22Rv1 (cell line): ENCODE measurements around the gene MPRIP.
A peak's percentile ranks its signal among the peaks of the same experiment; 100 is the strongest.

Experiments
- H3K27ac ChIP-seq: fragments of 450-650 bp; 2 replicates; pipeline ENCODE4 v1.5.1; 2017
- ZFX ChIP-seq: fragments of 450-650 bp; IDR thresholded peaks from 2 replicates; pipeline ENCODE4 v1.6.1; 2017; ENCODE audit warnings: antibody characterized with exemption, borderline replicate concordance
- TF ChIP-seq, protein P1 (sequence below): fragments of 450-650 bp; IDR thresholded peaks from 2 replicates; pipeline ENCODE4 v1.5.1; 2017; ENCODE audit warnings: mild to moderate bottlenecking

MPRIP gene

GRCh38 chr17:17224137-17224536, 181.9 kb downstream of the MPRIP start:
- no peak overlapping the region for H3K27ac ChIP-seq

GRCh38 chr17:17225901-17226300, 183.6 kb downstream of the MPRIP start:
- TF ChIP-seq, protein P1, sequence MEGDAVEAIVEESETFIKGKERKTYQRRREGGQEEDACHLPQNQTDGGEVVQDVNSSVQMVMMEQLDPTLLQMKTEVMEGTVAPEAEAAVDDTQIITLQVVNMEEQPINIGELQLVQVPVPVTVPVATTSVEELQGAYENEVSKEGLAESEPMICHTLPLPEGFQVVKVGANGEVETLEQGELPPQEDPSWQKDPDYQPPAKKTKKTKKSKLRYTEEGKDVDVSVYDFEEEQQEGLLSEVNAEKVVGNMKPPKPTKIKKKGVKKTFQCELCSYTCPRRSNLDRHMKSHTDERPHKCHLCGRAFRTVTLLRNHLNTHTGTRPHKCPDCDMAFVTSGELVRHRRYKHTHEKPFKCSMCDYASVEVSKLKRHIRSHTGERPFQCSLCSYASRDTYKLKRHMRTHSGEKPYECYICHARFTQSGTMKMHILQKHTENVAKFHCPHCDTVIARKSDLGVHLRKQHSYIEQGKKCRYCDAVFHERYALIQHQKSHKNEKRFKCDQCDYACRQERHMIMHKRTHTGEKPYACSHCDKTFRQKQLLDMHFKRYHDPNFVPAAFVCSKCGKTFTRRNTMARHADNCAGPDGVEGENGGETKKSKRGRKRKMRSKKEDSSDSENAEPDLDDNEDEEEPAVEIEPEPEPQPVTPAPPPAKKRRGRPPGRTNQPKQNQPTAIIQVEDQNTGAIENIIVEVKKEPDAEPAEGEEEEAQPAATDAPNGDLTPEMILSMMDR: no peak
- TF ChIP-seq ZFX: no peak
- no peak overlapping the region for H3K27ac ChIP-seq

More at GRCh38 chr17:17224137-17224536, 181.9 kb downstream of the MPRIP start:
- TF ChIP-seq, protein P1: no peak

GRCh38 chr17:17226451-17227265, 184.4 kb downstream of the MPRIP start:
- no peak overlapping the region for H3K27ac ChIP-seq
- TF ChIP-seq, protein P1: no peak
- TF ChIP-seq ZFX: no peak

- TF ChIP-seq, protein P1: no peak
- no peak for TF ChIP-seq ZFX
- peak overlapping the region; percentile 69 for H3K27ac ChIP-seq
Measured at GRCh38 chr17:17227608-17228520, 185.6 kb downstream of the MPRIP start.

GRCh38 chr17:17228521-17229279, 186.4 kb downstream of the MPRIP start:
- peak overlapping the region; percentile 69 for H3K27ac ChIP-seq
- TF ChIP-seq, protein P1: no peak
- TF ChIP-seq ZFX: no peak

DNA sequence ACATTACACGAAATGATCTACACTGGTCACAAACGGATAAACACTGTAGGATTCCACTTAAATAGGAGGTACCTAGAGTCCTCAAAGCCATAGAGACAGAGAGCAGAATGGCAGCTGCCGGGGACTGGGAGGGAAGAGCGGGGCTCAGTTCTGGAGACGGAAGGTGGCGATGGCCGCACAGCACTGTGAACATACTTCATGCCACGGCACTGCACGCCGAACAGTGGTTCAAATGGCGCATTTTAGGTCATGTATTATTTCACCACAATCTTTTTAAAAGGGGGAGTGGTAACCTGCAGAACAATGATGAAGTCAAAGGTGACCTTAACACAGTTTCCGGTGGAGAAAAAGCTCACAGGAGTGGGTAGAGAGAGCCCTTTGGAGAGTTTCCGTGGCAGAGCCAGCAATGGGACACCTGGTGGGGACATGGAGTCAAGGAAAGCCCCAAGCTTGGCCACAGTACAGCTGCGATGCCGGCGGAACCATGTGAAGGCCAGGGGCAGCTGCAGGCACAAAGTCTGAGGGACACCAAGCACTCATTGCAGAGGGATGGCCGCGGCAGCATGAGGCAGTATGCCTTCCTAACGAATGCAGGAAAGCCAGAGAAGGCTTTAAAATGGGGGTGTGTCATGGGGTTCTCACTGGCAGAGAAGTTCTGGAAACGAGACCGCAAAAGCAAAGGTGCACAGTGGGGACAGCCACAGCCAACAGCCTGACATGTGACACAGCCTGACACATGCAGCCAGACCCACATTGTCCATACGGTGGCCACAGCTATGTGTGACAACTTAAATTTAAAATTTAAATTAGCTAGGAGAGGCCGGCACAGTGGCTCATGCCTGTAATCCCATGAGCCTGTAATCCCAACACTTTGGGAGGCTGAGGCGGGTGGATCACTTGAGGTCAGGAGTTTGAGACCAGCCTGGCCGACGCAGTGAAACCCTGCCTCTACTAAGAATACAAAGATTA, 187.4 kb downstream of the MPRIP start:
- peak overlapping the region; percentile 69 for H3K27ac ChIP-seq
- TF ChIP-seq, protein P1: no peak
- no peak for TF ChIP-seq ZFX
